Ovary (tissue), 9 donors: Measurements from ENCODE around the gene PBX4. TPM values are rescaled to one million over a fixed set of nuclear protein-coding genes. Genes with fewer than 3 reads are reported as not detected.

Source experiments
- DNase-seq, 5 donors: peaks; one replicate each; pipeline ENCODE4 v3.0.0-alpha.2; 2019 to 2020
- H3K27ac ChIP-seq, 2 donors: fragments of 200-600 bp; one replicate each; pipeline versions ENCODE4 v1.5.1 to v1.8.0; 2019 to 2022
- H3K27me3 ChIP-seq: fragments of 200-600 bp; one replicate; pipeline ENCODE4 v1.8.0; 2022
- H3K36me3 ChIP-seq: fragments of 200-600 bp; sonication (generic); one replicate; pipeline ENCODE4 v1.5.1; 2019
- H3K4me1 ChIP-seq: one replicate; pipeline ENCODE4 v1.8.1; 2013; ENCODE audit warnings: mild to moderate bottlenecking, moderate library complexity; ENCODE audit not compliant: insufficient read depth
- H3K4me3 ChIP-seq: fragments of 200-600 bp; sonication (generic); one replicate; pipeline ENCODE4 v1.5.1; 2017
- H3K9me3 ChIP-seq, 2 donors: fragments of 200-600 bp in 1 of 2; sonication (generic) in 1 of 2; one replicate each; pipeline versions ENCODE4 v1.5.1 to v1.8.1; 2013 to 2019; ENCODE audit warnings: mild to moderate bottlenecking in 1 of 2, moderate library complexity in 1 of 2
- CTCF ChIP-seq, 3 donors: fragments of 450-650 bp in 2 of 3; fragments of 200-600 bp in 1 of 3; IDR thresholded peaks; one replicate each; pipeline versions ENCODE4 v1.5.1 to v1.8.0; 2016 to 2022; ENCODE audit warnings: antibody characterized with exemption in 3 of 3, mild to moderate bottlenecking in 1 of 3
- EP300 ChIP-seq: sonication (generic); formaldehyde crosslinking; IDR thresholded peaks from one replicate; pipeline ENCODE4 v1.6.1; 2017; ENCODE audit warnings: antibody characterized with exemption
- POLR2A ChIP-seq: fragments of 450-650 bp; IDR thresholded peaks from one replicate; pipeline ENCODE4 v1.6.1; 2017; ENCODE audit warnings: antibody characterized with exemption, mild to moderate bottlenecking, moderate library complexity
- WGBS, 3 donors: extraction: QIAGEN DNeasy Blood & Tissue Kit in 1 of 3; methylation state at CpG; one replicate each; pipeline versions ENCODE4 v1.1.5 to v1.1.7; 2013 to 2017; 5-methylcytosine and 5-hydroxymethylcytosine counted together
- intact Hi-C, 4 donors: fragments of 100-400 bp; cut with DNase I; formaldehyde crosslinking; loops; one replicate each; pipeline versions ENCODE4 v1.11.0 to v1.15.1; 2022 to 2023
- polyA plus RNA-seq, 2 donors: library from polyadenylated mRNA; stranded (reverse); fragments of 200-250 nt in 1 of 2; fragments of 350-450 nt in 1 of 2; fragmentation: Illumina TruSeq in 1 of 2; extraction: RNeasy Lipid Tissue Mini Kit (QIAGEN cat#74804) in 1 of 2; gene quantifications; one replicate each; pipeline ENCODE4 v1.2.3, GENCODE V29; 2013 to 2014
- total RNA-seq, 7 donors: library from RNA; depleted of rRNA in 2 of 7; stranded (reverse); fragments of >200 nt in 2 of 7; fragmentation: NEBNext Ultra II Directional in 3 of 7; extraction: Animal tissue kit (Norgen Biotek cat#: 25700) in 3 of 7; gene quantifications; one replicate each; pipeline versions ENCODE4 v1.1.0 to v1.2.4, GENCODE V29; 2016 to 2023
- donor health status: DM: no; HTN: no; CAD: no; lungs with moderate emphysema.
- donor health status: DM: no; HTN: no; CAD: no.
- donor health status: Bipolar disorder and iron deficiency.
- donor health status: DM: yes; HTN: yes; CAD: no.
- donor health status: DM: no; HTN: no; CAD: no.
- donor health status: DM: yes; HTN: yes; CAD: no.

The PBX4 gene
- total and polyA plus RNA-seq, 9 donors, result 0.73 to 4.4 (median 3.2) TPM

GRCh38 chr19:19597809-19598306 lies 20.6 kb downstream of the PBX4 start:
- H3K36me3 ChIP-seq, result no peaks in the 10 kb centered on the region
- H3K4me1 ChIP-seq, result no peaks in the 10 kb centered on the region
- no peaks in the 10 kb centered on the region for H3K9me3 ChIP-seq
- DNase-seq, result no peak
- H3K4me3 ChIP-seq, result no peak overlapping the region
- intact Hi-C loops, result no loop called here
- 83 to 88% (median 84%) methylated on average over 8 of the region's 8 CpGs for WGBS, 3 donors
- H3K27ac ChIP-seq, result no peak overlapping the region
- no peaks in the 10 kb centered on the region for H3K27me3 ChIP-seq
- TF ChIP-seq CTCF (IDR thresholded peaks at IDR 0.05) (no peak), EP300 (no peak), POLR2A (no peak)

GRCh38 chr19:19595171-19595701 lies 23.3 kb downstream of the PBX4 start:
- WGBS, 3 donors, result 67 to 82% (median 72%) methylated on average over 8 of the region's 8 CpGs

GRCh38 chr19:19594381-19594780 lies 24.1 kb downstream of the PBX4 start:
- Histone ChIP-seq H3K27ac (no peak overlapping the region), H3K4me1 (no peaks in the 10 kb centered on the region), H3K9me3 (no peaks in the 10 kb centered on the region), H3K4me3 (no peak overlapping the region), H3K27me3 (no peaks in the 10 kb centered on the region), H3K36me3 (no peaks in the 10 kb centered on the region)
- WGBS, 3 donors, result 91 to 99% (median 94%) methylated on average over 4 of the region's 4 CpGs
- DNase-seq, result no peak
- intact Hi-C loops, result no loop called here
- no peak for TF ChIP-seq POLR2A
- TF ChIP-seq CTCF (IDR thresholded peaks at IDR 0.05), result no peak
- no peak for TF ChIP-seq EP300

More at GRCh38 chr19:19595171-19595701, 23.3 kb downstream of the PBX4 start:
- no peak for TF ChIP-seq EP300
- no peaks in the 10 kb centered on the region for H3K9me3 ChIP-seq
- H3K4me1 ChIP-seq, result no peaks in the 10 kb centered on the region
- H3K4me3 ChIP-seq, result no peak overlapping the region
- H3K27me3 ChIP-seq, result no peaks in the 10 kb centered on the region
- no peak overlapping the region for H3K27ac ChIP-seq
- no peaks in the 10 kb centered on the region for H3K36me3 ChIP-seq
- intact Hi-C loops, result no loop called here
- DNase-seq, result no peak

GRCh38 chr19:19592690-19593089 lies 25.8 kb downstream of the PBX4 start:
- 93 to 98% (median 95%) methylated on average over 10 of the region's 10 CpGs for WGBS, 3 donors
- TF ChIP-seq POLR2A, result no peak
- no peak for TF ChIP-seq EP300
- no peak for TF ChIP-seq CTCF (IDR thresholded peaks at IDR 0.05)

GRCh38 chr19:19591133-19591825 lies 27.2 kb downstream of the PBX4 start:
- Histone ChIP-seq H3K27me3 (no peaks in the 10 kb centered on the region), H3K9me3 (no peaks in the 10 kb centered on the region), H3K27ac (no peak overlapping the region), H3K4me1 (no peaks in the 10 kb centered on the region), H3K36me3 (no peaks in the 10 kb centered on the region), H3K4me3 (no peak overlapping the region)
- no peak for DNase-seq
- intact Hi-C loops, result no loop called here
- WGBS, 3 donors, result 50 to 61% (median 57%) methylated on average over 13 of the region's 13 CpGs
- TF ChIP-seq CTCF (IDR thresholded peaks at IDR 0.05) (no peak), EP300 (no peak), POLR2A (no peak)

More at GRCh38 chr19:19592690-19593089, 25.8 kb downstream of the PBX4 start:
- Histone ChIP-seq H3K4me3 (no peak overlapping the region), H3K36me3 (no peaks in the 10 kb centered on the region), H3K4me1 (no peaks in the 10 kb centered on the region), H3K27me3 (no peaks in the 10 kb centered on the region), H3K9me3 (no peaks in the 10 kb centered on the region), H3K27ac (no peak overlapping the region)
- intact Hi-C loops, result no loop called here
- no peak for DNase-seq
